Neural cell (in vitro differentiated cells): ENCODE data around the gene TENM3.

Experiments
- POLR2AphosphoS5 ChIP-seq: IDR thresholded peaks from 2 replicates; pipeline ENCODE4 v1.6.1; 2012
- TF ChIP-seq, protein P1 (sequence below): fragments of 450-650 bp; IDR thresholded peaks from 2 replicates; pipeline ENCODE4 v1.5.1; 2014; ENCODE audit warnings: antibody characterized with exemption, mild to moderate bottlenecking, moderate library complexity; ENCODE audit not compliant: poor library complexity, severe bottlenecking

GRCh38 chr4:182700362-182701160 lies 457.4 kb downstream of the TENM3 start:
- no peak for TF ChIP-seq POLR2AphosphoS5
- TF ChIP-seq, protein P1, sequence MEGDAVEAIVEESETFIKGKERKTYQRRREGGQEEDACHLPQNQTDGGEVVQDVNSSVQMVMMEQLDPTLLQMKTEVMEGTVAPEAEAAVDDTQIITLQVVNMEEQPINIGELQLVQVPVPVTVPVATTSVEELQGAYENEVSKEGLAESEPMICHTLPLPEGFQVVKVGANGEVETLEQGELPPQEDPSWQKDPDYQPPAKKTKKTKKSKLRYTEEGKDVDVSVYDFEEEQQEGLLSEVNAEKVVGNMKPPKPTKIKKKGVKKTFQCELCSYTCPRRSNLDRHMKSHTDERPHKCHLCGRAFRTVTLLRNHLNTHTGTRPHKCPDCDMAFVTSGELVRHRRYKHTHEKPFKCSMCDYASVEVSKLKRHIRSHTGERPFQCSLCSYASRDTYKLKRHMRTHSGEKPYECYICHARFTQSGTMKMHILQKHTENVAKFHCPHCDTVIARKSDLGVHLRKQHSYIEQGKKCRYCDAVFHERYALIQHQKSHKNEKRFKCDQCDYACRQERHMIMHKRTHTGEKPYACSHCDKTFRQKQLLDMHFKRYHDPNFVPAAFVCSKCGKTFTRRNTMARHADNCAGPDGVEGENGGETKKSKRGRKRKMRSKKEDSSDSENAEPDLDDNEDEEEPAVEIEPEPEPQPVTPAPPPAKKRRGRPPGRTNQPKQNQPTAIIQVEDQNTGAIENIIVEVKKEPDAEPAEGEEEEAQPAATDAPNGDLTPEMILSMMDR, result no peak
